CD14-positive monocyte (primary cell): ENCODE results near the gene ENTHD1. TPM values are rescaled to one million over a fixed set of nuclear protein-coding genes. Genes with fewer than 3 reads are reported as not detected.
A peak's percentile ranks its signal among the peaks of the same experiment; 100 is the strongest.

ENCODE experiments used
- DNase-seq, 3 donors: peaks; one replicate each; pipeline ENCODE4 v3.0.0-alpha.2; 2011 to 2022
- H2AFZ ChIP-seq: 2 replicates; pipeline ENCODE4 v1.6.0; 2012; ENCODE audit warnings: mild to moderate bottlenecking, low read depth, low read length, inconsistent platforms; ENCODE audit not compliant: insufficient read depth, poor library complexity, severe bottlenecking
- H3K27ac ChIP-seq, 2 donors: 1 replicate in 1 of 2; 2 replicates in 1 of 2; pipeline ENCODE4 v1.5.1; 2012 to 2013; ENCODE audit warnings: low read length in 2 of 2, control low read depth in 1 of 2, inconsistent platforms in 1 of 2, low read depth in 1 of 2, mild to moderate bottlenecking in 1 of 2
- H3K27me3 ChIP-seq, 2 donors: one replicate each; pipeline versions ENCODE4 v1.6.0 to v1.6.1; 2011 to 2013; ENCODE audit warnings: low read length in 2 of 2; ENCODE audit not compliant: control insufficient read depth in 2 of 2, insufficient read depth in 2 of 2
- H3K36me3 ChIP-seq, 2 donors: replicated peaks in 1 of 2; 1 replicate in 1 of 2; 2 replicates in 1 of 2; pipeline versions ENCODE4 v1.5.1 to v1.6.1; 2012 to 2013; ENCODE audit warnings: low read length in 2 of 2, control low read depth in 1 of 2, inconsistent platforms in 1 of 2, mild to moderate bottlenecking in 1 of 2; ENCODE audit not compliant: insufficient read depth in 2 of 2, control insufficient read depth in 1 of 2
- H3K4me1 ChIP-seq, 2 donors: 1 replicate in 1 of 2; 2 replicates in 1 of 2; pipeline versions ENCODE4 v1.5.1 to v1.6.1; 2012 to 2013; ENCODE audit warnings: low read length in 2 of 2, control low read depth in 1 of 2, inconsistent platforms in 1 of 2, mild to moderate bottlenecking in 1 of 2, moderate library complexity in 1 of 2; ENCODE audit not compliant: insufficient read depth in 2 of 2, control insufficient read depth in 1 of 2
- H3K4me2 ChIP-seq: replicated peaks from 2 replicates; pipeline ENCODE3; 2012; ENCODE audit warnings: low read length, moderate library complexity, mild to moderate bottlenecking; ENCODE audit not compliant: poor library complexity, severe bottlenecking; ENCODE audit errors: extremely low read depth
- H3K4me3 ChIP-seq, 3 experiments: fragments of 200-600 bp in 1 of 3; sonication (generic) in 1 of 3; replicated peaks in 1 of 3; 1 replicate in 2 of 3; 2 replicates in 1 of 3; pipeline ENCODE4 v1.5.1; 2011 to 2013; ENCODE audit warnings: low read length in 3 of 3, mild to moderate bottlenecking in 3 of 3, control low read depth in 2 of 3, low read depth in 2 of 3, inconsistent platforms in 1 of 3, moderate library complexity in 1 of 3
- H3K79me2 ChIP-seq: 2 replicates; pipeline ENCODE4 v1.6.0; 2012; ENCODE audit warnings: mild to moderate bottlenecking, control low read depth, inconsistent platforms, low read length, moderate library complexity; ENCODE audit not compliant: insufficient read depth
- H3K9ac ChIP-seq: 2 replicates; pipeline ENCODE4 v1.6.0; 2017; ENCODE audit warnings: low read length, mild to moderate bottlenecking; ENCODE audit not compliant: insufficient read depth, poor library complexity, severe bottlenecking
- H3K9me3 ChIP-seq, 2 donors: replicated peaks in 1 of 2; 1 replicate in 1 of 2; 2 replicates in 1 of 2; pipeline versions ENCODE4 v1.5.1 to v1.6.1; 2012 to 2013; ENCODE audit warnings: low read length in 2 of 2, control low read depth in 1 of 2; ENCODE audit not compliant: control insufficient read depth in 1 of 2, insufficient read depth in 1 of 2
- H4K20me1 ChIP-seq: 2 replicates; pipeline ENCODE4 v1.6.0; 2012; ENCODE audit warnings: mild to moderate bottlenecking, low read length, control low read depth, moderate library complexity; ENCODE audit not compliant: insufficient read depth
- H3K27ac Mint-ChIP-seq, 7 donors: one replicate each; pipeline ENCODE4 v1.8.0; 2020; ENCODE audit warnings: mild to moderate bottlenecking in 7 of 7, mixed read lengths in 7 of 7, moderate library complexity in 6 of 7, inconsistent platforms in 2 of 7
- H3K27me3 Mint-ChIP-seq, 3 donors: one replicate each; pipeline ENCODE4 v1.8.0; 2021 to 2022; ENCODE audit warnings: low read depth in 3 of 3, mild to moderate bottlenecking in 3 of 3, mixed read lengths in 3 of 3, moderate library complexity in 3 of 3, inconsistent platforms in 1 of 3
- H3K36me3 Mint-ChIP-seq, 2 donors: one replicate each; pipeline ENCODE4 v1.8.0; 2020; ENCODE audit warnings: mixed read lengths in 2 of 2, inconsistent platforms in 1 of 2, mild to moderate bottlenecking in 1 of 2
- H3K4me1 Mint-ChIP-seq: one replicate; pipeline ENCODE4 v1.8.0; 2020; ENCODE audit warnings: mild to moderate bottlenecking, mixed read lengths
- H3K4me3 Mint-ChIP-seq, 2 donors: one replicate each; pipeline ENCODE4 v1.8.0; 2020; ENCODE audit warnings: mild to moderate bottlenecking in 2 of 2, mixed read lengths in 2 of 2, moderate library complexity in 1 of 2
- H3K9me3 Mint-ChIP-seq, 7 donors: one replicate each; pipeline ENCODE4 v1.8.0; 2020 to 2022; ENCODE audit warnings: mixed read lengths in 7 of 7, mild to moderate bottlenecking in 6 of 7, moderate library complexity in 6 of 7, inconsistent platforms in 2 of 7
- WGBS: methylation state at CpG from one replicate; pipeline ENCODE4 v1.1.5; 2013; ENCODE audit warnings: missing lambda C conversion rate; ENCODE audit not compliant: insufficient coverage; 5-methylcytosine and 5-hydroxymethylcytosine counted together
- intact Hi-C, 2 donors: fragments of 100-400 bp; cut with micrococcal nuclease; formaldehyde crosslinking; loops; one replicate each; pipeline versions ENCODE4 v1.15.0 to v1.15.1; 2023
- polyA plus RNA-seq, 3 donors: library from polyadenylated mRNA; depleted of rRNA in 1 of 3; unstranded in 2 of 3; stranded (reverse) in 1 of 3; fragments of 300-500 nt in 2 of 3; fragments of >200 nt in 1 of 3; fragmentation: Illumina TruSeq in 2 of 3; gene quantifications; 1 replicate in 2 of 3; 2 replicates in 1 of 3; pipeline ENCODE4 v1.2.3, GENCODE V29; 2012 to 2021
- TF ChIP-seq, protein P1 (sequence below): fragments of 200-600 bp; IDR thresholded peaks from one replicate; pipeline ENCODE4 v1.8.0; 2022; ENCODE audit warnings: antibody characterized with exemption, mild to moderate bottlenecking

Gene ENTHD1
- polyA plus RNA-seq, 3 donors: not detected

DNA sequence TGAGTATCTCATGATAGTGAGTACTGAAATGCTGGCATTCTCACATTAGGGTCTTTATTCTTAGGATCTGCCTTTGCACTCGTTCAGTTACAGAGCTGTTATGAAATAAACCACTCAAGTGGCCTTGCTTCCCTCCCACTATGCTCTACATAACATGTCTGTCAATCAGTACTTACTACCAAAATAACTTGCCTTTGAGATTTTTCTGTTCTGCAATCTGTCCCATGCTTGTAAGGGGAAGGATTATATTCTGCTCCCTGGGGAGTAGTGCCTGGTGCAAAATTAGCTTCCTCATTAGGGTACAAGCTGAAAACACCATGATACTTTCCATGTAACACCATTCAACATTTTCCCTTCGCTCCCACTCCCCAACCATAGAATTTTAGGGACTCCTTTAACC is 5.4 kb upstream of the ENTHD1 start:
- Mint-ChIP-seq H3K27me3 (no peaks in the 10 kb centered on the region), H3K27ac (peak overlapping the region in 5 of 7 donors; percentile 13 to 72 (median 50)), H3K4me3 (peak overlapping the region in 1 of 2 donors; percentile 43), H3K9me3 (no peaks in the 10 kb centered on the region), H3K4me1 (peaks cover 29% of the 10 kb centered on the region), H3K36me3 (no peaks in the 10 kb centered on the region)
- WGBS: no CpG with 5 or more reads among the region's 2 CpGs
- Histone ChIP-seq H3K4me1 (peaks cover 32 to 41% of the 10 kb centered on the region in 2 donors), H3K4me3 (no peak overlapping the region), H3K36me3 (no peaks in the 10 kb centered on the region), H3K9me3 (no peaks in the 10 kb centered on the region), H3K27ac (peak overlapping the region in 1 of 2 donors; percentile 34), H3K4me2 (peak overlapping the region; percentile 47), H3K9ac (no peak overlapping the region), H4K20me1 (no peaks in the 10 kb centered on the region), H3K79me2 (no peaks in the 10 kb centered on the region), H3K27me3 (no peaks in the 10 kb centered on the region), H2AFZ (no peak overlapping the region)
- TF ChIP-seq, protein P1, sequence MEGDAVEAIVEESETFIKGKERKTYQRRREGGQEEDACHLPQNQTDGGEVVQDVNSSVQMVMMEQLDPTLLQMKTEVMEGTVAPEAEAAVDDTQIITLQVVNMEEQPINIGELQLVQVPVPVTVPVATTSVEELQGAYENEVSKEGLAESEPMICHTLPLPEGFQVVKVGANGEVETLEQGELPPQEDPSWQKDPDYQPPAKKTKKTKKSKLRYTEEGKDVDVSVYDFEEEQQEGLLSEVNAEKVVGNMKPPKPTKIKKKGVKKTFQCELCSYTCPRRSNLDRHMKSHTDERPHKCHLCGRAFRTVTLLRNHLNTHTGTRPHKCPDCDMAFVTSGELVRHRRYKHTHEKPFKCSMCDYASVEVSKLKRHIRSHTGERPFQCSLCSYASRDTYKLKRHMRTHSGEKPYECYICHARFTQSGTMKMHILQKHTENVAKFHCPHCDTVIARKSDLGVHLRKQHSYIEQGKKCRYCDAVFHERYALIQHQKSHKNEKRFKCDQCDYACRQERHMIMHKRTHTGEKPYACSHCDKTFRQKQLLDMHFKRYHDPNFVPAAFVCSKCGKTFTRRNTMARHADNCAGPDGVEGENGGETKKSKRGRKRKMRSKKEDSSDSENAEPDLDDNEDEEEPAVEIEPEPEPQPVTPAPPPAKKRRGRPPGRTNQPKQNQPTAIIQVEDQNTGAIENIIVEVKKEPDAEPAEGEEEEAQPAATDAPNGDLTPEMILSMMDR: no peak
- intact Hi-C loops: no loop called here
- peak; percentile 40 to 44 (median 41) for DNase-seq

DNA sequence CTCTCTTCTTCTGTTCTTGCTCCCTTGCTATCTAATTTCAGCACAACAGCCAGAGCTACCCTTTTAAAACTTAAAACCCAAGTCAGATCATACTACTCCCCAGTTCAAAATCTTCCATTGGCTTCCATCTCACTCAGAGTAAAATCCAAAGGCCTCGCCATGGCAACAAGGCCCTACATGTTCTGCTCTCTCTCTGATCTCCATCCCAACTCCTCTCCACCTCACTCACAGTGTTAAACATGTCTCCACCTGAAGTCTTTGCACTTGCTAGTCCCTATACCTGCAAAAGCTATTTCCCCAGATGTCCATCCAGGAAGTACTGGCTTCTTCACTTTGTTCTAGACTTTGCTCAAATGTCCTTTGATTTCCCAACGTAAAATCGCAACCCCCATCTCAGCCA is 4.3 kb upstream of the ENTHD1 start:
- Histone ChIP-seq H4K20me1 (no peaks in the 10 kb centered on the region), H3K4me1 (peaks cover 32 to 41% of the 10 kb centered on the region in 2 donors), H2AFZ (no peak overlapping the region), H3K4me2 (no peak overlapping the region), H3K4me3 (no peak overlapping the region), H3K79me2 (no peaks in the 10 kb centered on the region), H3K9ac (no peak overlapping the region), H3K27ac (no peak overlapping the region), H3K27me3 (no peaks in the 10 kb centered on the region), H3K36me3 (no peaks in the 10 kb centered on the region), H3K9me3 (no peaks in the 10 kb centered on the region)
- DNase-seq: no peak
- Mint-ChIP-seq H3K27ac (no peak overlapping the region), H3K4me1 (peaks cover 32% of the 10 kb centered on the region), H3K4me3 (no peak overlapping the region), H3K27me3 (no peaks in the 10 kb centered on the region), H3K9me3 (peaks cover 0 to 5% (median 0%) of the 10 kb centered on the region in 7 donors), H3K36me3 (no peaks in the 10 kb centered on the region)
- intact Hi-C loops: no loop called here
- 44% methylated on average over 3 of the region's 3 CpGs for WGBS
- TF ChIP-seq, protein P1: no peak
